Neural progenitor cell (in vitro differentiated cells): ENCODE results near the gene ZNF641. TPM values are rescaled to one million over a fixed set of nuclear protein-coding genes. Genes with fewer than 3 reads are reported as not detected.

Source experiments
- DNase-seq: peaks from one replicate; pipeline ENCODE4 v3.0.0-alpha.2; 2016; ENCODE audit warnings: low spot score
- H2AFZ ChIP-seq: fragments of 200-600 bp; sonication (generic); replicated peaks from 2 replicates; pipeline ENCODE4 v1.6.1; 2016; ENCODE audit warnings: antibody characterized with exemption
- H3F3A ChIP-seq: fragments of 200-600 bp; sonication (generic); 2 replicates; pipeline ENCODE4 v1.6.1; 2016; ENCODE audit warnings: antibody characterized with exemption, low read depth
- H3K27ac ChIP-seq: fragments of 200-600 bp; sonication (generic); 2 replicates; pipeline ENCODE4 v1.5.1; 2016; ENCODE audit warnings: mild to moderate bottlenecking
- H3K27me3 ChIP-seq: fragments of 200-600 bp; sonication (generic); 2 replicates; pipeline ENCODE4 v1.6.1; 2016; ENCODE audit warnings: mild to moderate bottlenecking, moderate library complexity
- H3K36me3 ChIP-seq: fragments of 200-600 bp; sonication (generic); 2 replicates; pipeline ENCODE4 v1.5.1; 2016
- H3K4me1 ChIP-seq: fragments of 200-600 bp; sonication (generic); 2 replicates; pipeline ENCODE4 v1.6.1; 2016; ENCODE audit warnings: mixed run types
- H3K4me2 ChIP-seq: fragments of 200-600 bp; sonication (generic); 2 replicates; pipeline ENCODE4 v1.6.1; 2016
- H3K4me3 ChIP-seq: fragments of 200-600 bp; sonication (generic); 2 replicates; pipeline ENCODE4 v1.5.1; 2016
- H3K79me2 ChIP-seq: fragments of 200-600 bp; sonication (generic); 2 replicates; pipeline ENCODE4 v1.6.1; 2016; ENCODE audit warnings: low read depth
- H3K9ac ChIP-seq: fragments of 200-600 bp; sonication (generic); 2 replicates; pipeline ENCODE4 v1.6.1; 2016
- H3K9me3 ChIP-seq: fragments of 200-600 bp; sonication (generic); 2 replicates; pipeline ENCODE4 v1.5.1; 2016; ENCODE audit warnings: low read depth
- H4K20me1 ChIP-seq: fragments of 200-600 bp; sonication (generic); 2 replicates; pipeline ENCODE4 v1.6.1; 2016; ENCODE audit warnings: low read depth
- H3K27ac Mint-ChIP-seq: 3 replicates; pipeline ENCODE4 v1.8.0; 2021; ENCODE audit warnings: mixed read lengths
- H3K27me3 Mint-ChIP-seq: 2 replicates; pipeline ENCODE4 v1.8.0; 2022; ENCODE audit warnings: low read depth, mild to moderate bottlenecking, inconsistent platforms, moderate library complexity, mixed read lengths; ENCODE audit not compliant: insufficient read depth
- H3K36me3 Mint-ChIP-seq: 3 replicates; pipeline ENCODE4 v1.8.0; 2021; ENCODE audit warnings: mixed read lengths
- H3K4me1 Mint-ChIP-seq: 3 replicates; pipeline ENCODE4 v1.8.0; 2021; ENCODE audit warnings: mixed read lengths
- H3K4me3 Mint-ChIP-seq: 3 replicates; pipeline ENCODE4 v1.8.0; 2021; ENCODE audit warnings: mild to moderate bottlenecking, moderate library complexity, mixed read lengths
- H3K9me3 Mint-ChIP-seq: 3 replicates; pipeline ENCODE4 v1.8.0; 2020; ENCODE audit warnings: mixed read lengths
- CTCF ChIP-seq: fragments of 200-600 bp; sonication (generic); IDR thresholded peaks from 2 replicates; pipeline ENCODE4 v1.5.1; 2017; ENCODE audit warnings: antibody characterized with exemption, mild to moderate bottlenecking
- EZH2 ChIP-seq: fragments of 200-600 bp; sonication (generic); IDR thresholded peaks from 2 replicates; pipeline ENCODE4 v1.6.1; 2017; ENCODE audit warnings: antibody characterized with exemption, mild to moderate bottlenecking, moderate library complexity
- EZH2phosphoT487 ChIP-seq: fragments of 200-600 bp; sonication (generic); IDR thresholded peaks from 2 replicates; pipeline ENCODE4 v1.6.1; 2017; ENCODE audit warnings: antibody characterized with exemption
- total RNA-seq: library from RNA; depleted of rRNA; stranded (reverse); fragments of >200 nt; gene quantifications from 2 replicates; pipeline ENCODE4 v1.2.3, GENCODE V29; 2015; ENCODE audit warnings: low replicate concordance

ZNF641 gene
- total RNA-seq, 1 donor from 2014 or later, result 21.7 TPM

- Mint-ChIP-seq H3K36me3 (no peaks in the 10 kb centered on the region), H3K9me3 (peaks cover 2% of the 10 kb centered on the region), H3K27ac (no peak overlapping the region), H3K27me3 (no peaks in the 10 kb centered on the region), H3K4me1 (no peaks in the 10 kb centered on the region), H3K4me3 (no peak overlapping the region)
- H3K27me3 ChIP-seq, result peaks cover 8% of the 10 kb centered on the region
- no peaks in the 10 kb centered on the region for H3K79me2 ChIP-seq
- no peak overlapping the region for H2AFZ ChIP-seq
- no peak overlapping the region for H3K4me3 ChIP-seq
- H3F3A ChIP-seq, result no peaks in the 10 kb centered on the region
- no peak overlapping the region for H3K9ac ChIP-seq
- no peaks in the 10 kb centered on the region for H3K4me1 ChIP-seq
- H3K9me3 ChIP-seq, result no peaks in the 10 kb centered on the region
- no peak overlapping the region for H3K27ac ChIP-seq
- no peak overlapping the region for H3K4me2 ChIP-seq
- no peaks in the 10 kb centered on the region for H3K36me3 ChIP-seq
- no peaks in the 10 kb centered on the region for H4K20me1 ChIP-seq
- no peak for DNase-seq
- TF ChIP-seq CTCF (no peak), EZH2 (no peak), EZH2phosphoT487 (no peak)
Measured at GRCh38 chr12:48388460-48388859, 37.7 kb upstream of the ZNF641 start.

- H3K4me1 Mint-ChIP-seq, result no peaks in the 10 kb centered on the region
- H3K9me3 Mint-ChIP-seq, result peaks cover 3% of the 10 kb centered on the region
Measured at GRCh38 chr12:48380596-48380995, 29.9 kb upstream of the ZNF641 start.

GRCh38 chr12:48379794-48380193 is 29.1 kb upstream of the ZNF641 start:
- H3K36me3 ChIP-seq, result no peaks in the 10 kb centered on the region
- no peaks in the 10 kb centered on the region for H3F3A ChIP-seq
- H3K79me2 ChIP-seq, result no peaks in the 10 kb centered on the region
- H3K36me3 Mint-ChIP-seq, result no peaks in the 10 kb centered on the region
- no peaks in the 10 kb centered on the region for H3K9me3 ChIP-seq
- H3K27ac Mint-ChIP-seq, result no peak overlapping the region
- no peak overlapping the region for H3K27ac ChIP-seq
- no peak overlapping the region for H3K4me2 ChIP-seq
- no peaks in the 10 kb centered on the region for H3K4me1 ChIP-seq
- no peak overlapping the region for H2AFZ ChIP-seq
- no peaks in the 10 kb centered on the region for H3K4me1 Mint-ChIP-seq
- H3K9ac ChIP-seq, result no peak overlapping the region
- DNase-seq, result no peak
- no peaks in the 10 kb centered on the region for H4K20me1 ChIP-seq
- no peak overlapping the region for H3K4me3 Mint-ChIP-seq
- peaks cover 3% of the 10 kb centered on the region for H3K9me3 Mint-ChIP-seq
- H3K4me3 ChIP-seq, result no peak overlapping the region
- TF ChIP-seq CTCF, result no peak
- no peak for TF ChIP-seq EZH2phosphoT487
- TF ChIP-seq EZH2, result no peak
- H3K27me3 Mint-ChIP-seq, result no peaks in the 10 kb centered on the region
- peaks cover 7% of the 10 kb centered on the region for H3K27me3 ChIP-seq

More at GRCh38 chr12:48380596-48380995, 29.9 kb upstream of the ZNF641 start:
- no peak overlapping the region for H3K4me3 Mint-ChIP-seq
- H3K4me1 ChIP-seq, result no peaks in the 10 kb centered on the region
- no peak overlapping the region for H3K27ac Mint-ChIP-seq
- H3K9ac ChIP-seq, result no peak overlapping the region
- H3K4me2 ChIP-seq, result no peak overlapping the region
- H3K27me3 ChIP-seq, result peaks cover 7% of the 10 kb centered on the region
- H3K27ac ChIP-seq, result no peak overlapping the region
- no peaks in the 10 kb centered on the region for H3F3A ChIP-seq
- no peaks in the 10 kb centered on the region for H3K27me3 Mint-ChIP-seq
- no peak overlapping the region for H3K4me3 ChIP-seq
- H4K20me1 ChIP-seq, result no peaks in the 10 kb centered on the region
- no peaks in the 10 kb centered on the region for H3K9me3 ChIP-seq
- no peak for DNase-seq
- H2AFZ ChIP-seq, result no peak overlapping the region
- no peaks in the 10 kb centered on the region for H3K36me3 ChIP-seq
- TF ChIP-seq EZH2phosphoT487, result no peak
- no peak for TF ChIP-seq CTCF
- no peak for TF ChIP-seq EZH2
- H3K79me2 ChIP-seq, result no peaks in the 10 kb centered on the region
- H3K36me3 Mint-ChIP-seq, result no peaks in the 10 kb centered on the region
